ENCODE data around the gene TBPL1.

DNA sequence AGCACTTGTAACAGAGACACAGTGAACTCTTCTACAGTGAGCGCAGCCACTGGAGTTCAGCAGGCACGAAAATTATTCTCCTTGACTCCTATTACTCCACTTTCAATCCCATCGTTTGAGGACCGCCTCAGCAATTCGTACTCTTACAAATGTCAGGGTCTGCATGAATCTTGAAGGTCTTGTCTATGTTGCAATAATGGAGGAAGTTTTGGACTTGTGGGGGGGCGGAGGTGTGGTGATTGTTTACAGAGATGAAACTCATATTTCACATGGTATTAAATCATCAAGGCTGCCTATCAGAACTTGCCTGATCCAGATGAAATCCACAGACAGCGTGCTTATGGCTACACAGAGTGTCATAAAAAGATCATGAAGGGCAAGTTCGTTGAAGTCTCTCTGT, 57.4 kb downstream of the TBPL1 start:
- no peak for TF ChIP-seq POLR2A (IDR thresholded peaks at IDR 0.05)
- TF ChIP-seq, protein P1, sequence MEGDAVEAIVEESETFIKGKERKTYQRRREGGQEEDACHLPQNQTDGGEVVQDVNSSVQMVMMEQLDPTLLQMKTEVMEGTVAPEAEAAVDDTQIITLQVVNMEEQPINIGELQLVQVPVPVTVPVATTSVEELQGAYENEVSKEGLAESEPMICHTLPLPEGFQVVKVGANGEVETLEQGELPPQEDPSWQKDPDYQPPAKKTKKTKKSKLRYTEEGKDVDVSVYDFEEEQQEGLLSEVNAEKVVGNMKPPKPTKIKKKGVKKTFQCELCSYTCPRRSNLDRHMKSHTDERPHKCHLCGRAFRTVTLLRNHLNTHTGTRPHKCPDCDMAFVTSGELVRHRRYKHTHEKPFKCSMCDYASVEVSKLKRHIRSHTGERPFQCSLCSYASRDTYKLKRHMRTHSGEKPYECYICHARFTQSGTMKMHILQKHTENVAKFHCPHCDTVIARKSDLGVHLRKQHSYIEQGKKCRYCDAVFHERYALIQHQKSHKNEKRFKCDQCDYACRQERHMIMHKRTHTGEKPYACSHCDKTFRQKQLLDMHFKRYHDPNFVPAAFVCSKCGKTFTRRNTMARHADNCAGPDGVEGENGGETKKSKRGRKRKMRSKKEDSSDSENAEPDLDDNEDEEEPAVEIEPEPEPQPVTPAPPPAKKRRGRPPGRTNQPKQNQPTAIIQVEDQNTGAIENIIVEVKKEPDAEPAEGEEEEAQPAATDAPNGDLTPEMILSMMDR (IDR thresholded peaks at IDR 0.05): no peak

All from tibial nerve (tissue), 3 donors.